HepG2 (cell line): ENCODE results near the gene GZMA. TPM values are rescaled to one million over a fixed set of nuclear protein-coding genes. Genes with fewer than 3 reads are reported as not detected.
"Not testable (repeated sequence)": the region's sequence is repeated elsewhere in the genome, so short reads cannot be mapped to it uniquely, and the experiment has no call there.

Source experiments
- ATAC-seq: fragments of 200-7000 bp; cut with Tn5 transposase; 3 replicates; pipeline ENCODE4 v1.9.1; 2020; ENCODE audit warnings: mild to moderate bottlenecking, moderate library complexity
- BruUV-seq: library from RNA; stranded (reverse); fragments of 400-500 nt; replicated peaks from 2 replicates; lab custom pipeline; 2021; lab: Mats Ljungman, UMichigan
- CTCF ChIA-PET: fragments of 300-600 bp; formaldehyde crosslinking; extraction: SDS; loops from one replicate; lab custom pipeline; 2021; ENCODE audit warnings: low total read pairs, inconsistent platforms, low intra/inter-chr PET ratio; lab: Yijun Ruan, JAX
- POLR2A ChIA-PET: fragments of 350-600 bp; sonication (Branson Sonifier 250); formaldehyde crosslinking; loops from one replicate; lab custom pipeline; 2020; ENCODE audit warnings: antibody characterized with exemption, inconsistent platforms; lab: Yijun Ruan, JAX
- DNase-seq: peaks from one replicate; pipeline ENCODE4 v3.0.0-alpha.2; 2015; ENCODE audit warnings: low spot score
- FAIRE-seq: peaks from 3 replicates; lab custom pipeline; 2011; peaks lifted over from hg19 to GRCh38; lab: Jason Lieb, UNC
- H2AFZ ChIP-seq: one replicate; pipeline ENCODE4 v1.6.1; 2011; ENCODE audit warnings: low read length, inconsistent platforms
- H3K27ac ChIP-seq: fragments of 300-600 bp; 3 replicates; pipeline ENCODE4 v1.8.0; 2011; ENCODE audit warnings: mixed run types, mild to moderate bottlenecking, mixed read lengths, low read length, inconsistent platforms; ENCODE audit not compliant: insufficient read depth; ENCODE audit errors: extremely low read length
- H3K27me3 ChIP-seq, 2 experiments: fragments of 200-600 bp in 1 of 2; 2 replicates in 1 of 2; 3 replicates in 1 of 2; pipeline versions ENCODE4 v1.6.0 to v1.8.0; 2011; ENCODE audit warnings: low read length in 2 of 2, mild to moderate bottlenecking in 2 of 2, moderate library complexity in 2 of 2, inconsistent platforms in 1 of 2; ENCODE audit not compliant: insufficient read depth in 2 of 2, control insufficient read depth in 1 of 2
- H3K36me3 ChIP-seq, 2 experiments: fragments of 200-600 bp in 1 of 2; replicated peaks in 1 of 2; 2 replicates in 1 of 2; 3 replicates in 1 of 2; pipeline versions ENCODE4 v1.5.1 to v1.8.0; 2011; ENCODE audit warnings: low read length in 2 of 2, inconsistent platforms in 1 of 2; ENCODE audit not compliant: insufficient read depth in 2 of 2, control insufficient read depth in 1 of 2
- H3K4me1 ChIP-seq: 2 replicates; pipeline ENCODE4 v1.5.1; 2012; ENCODE audit warnings: low read length, inconsistent platforms; ENCODE audit not compliant: insufficient read depth
- H3K4me2 ChIP-seq: 2 replicates; pipeline ENCODE4 v1.6.0; 2011; ENCODE audit warnings: low read depth, low read length, inconsistent platforms
- H3K4me3 ChIP-seq, 3 experiments: fragments of 200-600 bp in 1 of 3; sonication (generic), shearing (Covaris generic) in 1 of 3; replicated peaks in 1 of 3; 2 replicates each; pipeline ENCODE4 v1.5.1; 2011 to 2016; ENCODE audit warnings: low read length in 3 of 3, inconsistent platforms in 2 of 3, low read depth in 2 of 3, mild to moderate bottlenecking in 2 of 3, control low read depth in 1 of 3, mixed read lengths in 1 of 3; ENCODE audit not compliant: insufficient read depth in 1 of 3
- H3K79me2 ChIP-seq: one replicate; pipeline ENCODE4 v1.6.1; 2011; ENCODE audit warnings: low read length, inconsistent platforms; ENCODE audit not compliant: insufficient read depth
- H3K9ac ChIP-seq: 2 replicates; pipeline ENCODE4 v1.6.0; 2011; ENCODE audit warnings: mild to moderate bottlenecking, low read depth, low read length, inconsistent platforms; ENCODE audit not compliant: insufficient read depth
- H3K9me3 ChIP-seq: 2 replicates; pipeline ENCODE4 v1.5.1; 2012; ENCODE audit warnings: mild to moderate bottlenecking, low read length
- H4K20me1 ChIP-seq: 2 replicates; pipeline ENCODE4 v1.6.0; 2011; ENCODE audit warnings: inconsistent platforms, mild to moderate bottlenecking, low read length, moderate library complexity; ENCODE audit not compliant: insufficient read depth
- MEIS2 ChIP-seq: sonication (generic); formaldehyde crosslinking; IDR thresholded peaks from 2 replicates; pipeline ENCODE4 v1.9.0; 2021; ENCODE audit warnings: mild to moderate bottlenecking, missing genetic modification reagents
- ZC3H13 ChIP-seq: sonication (generic); formaldehyde crosslinking; IDR thresholded peaks from 2 replicates; pipeline ENCODE4 v1.8.1; 2023; ENCODE audit warnings: mild to moderate bottlenecking, missing genetic modification reagents, moderate library complexity
- in situ Hi-C: cut with HindIII; loops from 2 replicates; pipeline ENCODE4 v1.10.0; 2017; ENCODE audit warnings: low pct_unique_long_range_greater_than_20kb; ENCODE audit not compliant: extremely low pct_ligation_motif_present
- intact Hi-C: fragments of 100-400 bp; cut with micrococcal nuclease; formaldehyde crosslinking; loops from one replicate; pipeline ENCODE4 v1.10.0; 2022; ENCODE audit not compliant: unreplicated experiment
- polyA plus RNA-seq, 8 experiments: library from polyadenylated mRNA; depleted of rRNA in 3 of 8; stranded (reverse) in 7 of 8; unstranded in 1 of 8; fragments of >200 nt; fragmentation: Illumina TruSeq in 4 of 8; extraction: Trizol in 4 of 8; gene quantifications; 2 replicates each; pipeline versions ENCODE4 v1.2.1 to v1.2.3, GENCODE V29; 2011 to 2016; ENCODE audit warnings: low read depth in 4 of 8, missing spikeins in 1 of 8, mixed read lengths in 1 of 8; ENCODE audit not compliant: insufficient read depth in 1 of 8
- total RNA-seq, 5 experiments: library from RNA; depleted of rRNA; stranded (reverse); fragments of >200 nt; fragmentation: Illumina TruSeq; extraction: Trizol; gene quantifications; 2 replicates each; pipeline ENCODE4 v1.2.3, GENCODE V29; 2016; ENCODE audit warnings: low read depth in 1 of 5
- TF ChIP-seq, protein P1 (sequence below): sonication (generic); formaldehyde crosslinking; IDR thresholded peaks from 2 replicates; pipeline ENCODE4 v1.9.0; 2021; ENCODE audit warnings: missing genetic modification reagents, mild to moderate bottlenecking, borderline replicate concordance
- TF ChIP-seq, protein P2 (sequence below): sonication (generic); formaldehyde crosslinking; IDR thresholded peaks from 2 replicates; pipeline ENCODE4 v1.8.0; 2022; ENCODE audit warnings: mild to moderate bottlenecking, missing genetic modification reagents

The GZMA gene
- total and polyA plus RNA-seq, 2 of the 13 experiments (the other 11 are each of a cell fraction or from before 2014, with no cell fraction given), result not detected

DNA sequence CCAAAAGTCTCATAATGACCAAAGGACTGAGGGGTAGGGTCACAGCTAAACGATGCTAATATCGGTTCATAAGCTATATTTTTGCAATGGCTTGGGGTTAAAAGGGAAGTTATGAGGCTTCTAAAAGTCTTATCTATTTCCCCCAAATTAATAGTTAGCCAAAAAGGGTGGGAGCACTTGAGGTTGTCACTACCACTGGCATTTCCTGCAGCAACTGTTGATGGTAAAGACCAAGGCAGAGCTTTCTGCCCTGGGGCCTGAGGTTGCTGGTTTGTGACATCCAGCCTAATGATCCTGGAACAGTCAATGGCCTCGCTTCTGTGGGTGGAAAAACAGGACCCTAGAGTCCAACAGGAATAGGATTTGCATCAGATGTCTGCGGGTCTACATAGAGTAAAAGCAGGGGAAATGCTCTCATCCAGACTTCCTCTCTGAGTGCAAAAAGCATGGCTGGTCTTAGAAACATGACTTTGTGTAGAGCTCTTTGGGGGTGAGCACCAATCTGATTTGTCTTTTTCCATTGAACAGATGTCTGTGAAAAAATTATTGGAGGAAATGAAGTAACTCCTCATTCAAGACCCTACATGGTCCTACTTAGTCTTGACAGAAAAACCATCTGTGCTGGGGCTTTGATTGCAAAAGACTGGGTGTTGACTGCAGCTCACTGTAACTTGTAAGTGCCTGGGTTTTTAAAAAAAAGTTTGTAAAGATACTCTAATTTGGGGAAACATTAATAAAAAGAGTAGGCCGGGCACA, 2.7 kb downstream of the GZMA start (continued):
- TF ChIP-seq, protein P1, sequence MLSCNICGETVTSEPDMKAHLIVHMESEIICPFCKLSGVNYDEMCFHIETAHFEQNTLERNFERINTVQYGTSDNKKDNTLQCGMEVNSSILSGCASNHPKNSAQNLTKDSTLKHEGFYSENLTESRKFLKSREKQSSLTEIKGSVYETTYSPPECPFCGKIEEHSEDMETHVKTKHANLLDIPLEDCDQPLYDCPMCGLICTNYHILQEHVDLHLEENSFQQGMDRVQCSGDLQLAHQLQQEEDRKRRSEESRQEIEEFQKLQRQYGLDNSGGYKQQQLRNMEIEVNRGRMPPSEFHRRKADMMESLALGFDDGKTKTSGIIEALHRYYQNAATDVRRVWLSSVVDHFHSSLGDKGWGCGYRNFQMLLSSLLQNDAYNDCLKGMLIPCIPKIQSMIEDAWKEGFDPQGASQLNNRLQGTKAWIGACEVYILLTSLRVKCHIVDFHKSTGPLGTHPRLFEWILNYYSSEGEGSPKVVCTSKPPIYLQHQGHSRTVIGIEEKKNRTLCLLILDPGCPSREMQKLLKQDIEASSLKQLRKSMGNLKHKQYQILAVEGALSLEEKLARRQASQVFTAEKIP (CRISPR knock-in tag), result no peak
- TF ChIP-seq, protein P2, sequence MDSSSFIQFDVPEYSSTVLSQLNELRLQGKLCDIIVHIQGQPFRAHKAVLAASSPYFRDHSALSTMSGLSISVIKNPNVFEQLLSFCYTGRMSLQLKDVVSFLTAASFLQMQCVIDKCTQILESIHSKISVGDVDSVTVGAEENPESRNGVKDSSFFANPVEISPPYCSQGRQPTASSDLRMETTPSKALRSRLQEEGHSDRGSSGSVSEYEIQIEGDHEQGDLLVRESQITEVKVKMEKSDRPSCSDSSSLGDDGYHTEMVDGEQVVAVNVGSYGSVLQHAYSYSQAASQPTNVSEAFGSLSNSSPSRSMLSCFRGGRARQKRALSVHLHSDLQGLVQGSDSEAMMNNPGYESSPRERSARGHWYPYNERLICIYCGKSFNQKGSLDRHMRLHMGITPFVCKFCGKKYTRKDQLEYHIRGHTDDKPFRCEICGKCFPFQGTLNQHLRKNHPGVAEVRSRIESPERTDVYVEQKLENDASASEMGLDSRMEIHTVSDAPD (CRISPR knock-in tag), result no peak
- TF ChIP-seq MEIS2 (CRISPR knock-in tag) (no peak), ZC3H13 (no peak)

DNA sequence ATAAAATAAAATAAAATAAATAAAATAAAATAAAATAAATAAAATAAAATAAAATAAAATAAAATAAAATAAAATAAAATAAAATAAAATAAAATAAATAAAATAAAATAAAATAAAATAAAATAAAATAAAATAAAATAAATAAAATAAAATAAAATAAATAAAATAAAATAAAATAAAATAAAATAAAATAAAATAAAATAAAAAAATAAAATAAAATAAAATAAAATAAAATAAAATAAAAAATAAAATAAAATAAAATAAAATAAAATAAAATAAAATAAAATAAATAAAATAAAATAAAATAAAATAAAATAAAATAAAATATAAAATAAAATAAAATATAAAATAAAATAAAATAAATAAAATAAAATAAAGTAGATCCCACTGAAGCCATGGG, 3.5 kb downstream of the GZMA start:
- H3K9ac ChIP-seq, H4K20me1 ChIP-seq, H3K79me2 ChIP-seq, H3K27me3 ChIP-seq, H3K4me3 ChIP-seq, H3K9me3 ChIP-seq, H2AFZ ChIP-seq, POLR2A ChIA-PET, intact Hi-C loops, FAIRE-seq, DNase-seq, ATAC-seq, in situ Hi-C loops, H3K4me2 ChIP-seq, BruUV-seq, H3K4me1 ChIP-seq, CTCF ChIA-PET, H3K27ac ChIP-seq, H3K36me3 ChIP-seq: not testable (repeated sequence)
